Measurements from ENCODE around the gene NUDT7.

The NUDT7 gene

GRCh38 chr16:77724174-77724573, 1.9 kb downstream of the NUDT7 start:
- no peak for DNase-seq (ENCODE audit: low read depth in 2 of 2)

GRCh38 chr16:77729951-77730350, 7.6 kb downstream of the NUDT7 start:
- DNase-seq (ENCODE audit: low read depth in 2 of 2) = no peak

GRCh38 chr16:77732241-77732946, 10.1 kb downstream of the NUDT7 start:
- no peak for DNase-seq (ENCODE audit: low read depth in 2 of 2)

GRCh38 chr16:77736879-77737278, 14.6 kb downstream of the NUDT7 start:
- no peak for DNase-seq (ENCODE audit: low read depth in 2 of 2)

GRCh38 chr16:77738706-77739558, 16.6 kb downstream of the NUDT7 start:
- no peak for DNase-seq (ENCODE audit: low read depth in 2 of 2)

- no peak for DNase-seq (ENCODE audit: low read depth in 2 of 2)
Observed at GRCh38 chr16:77739559-77739892, 17.2 kb downstream of the NUDT7 start.

GRCh38 chr16:77744141-77744540, 21.8 kb downstream of the NUDT7 start:
- no peak for DNase-seq (ENCODE audit: low read depth in 2 of 2)

- DNase-seq (ENCODE audit: low read depth in 2 of 2) = no peak
Observed at GRCh38 chr16:77745972-77746371, 23.7 kb downstream of the NUDT7 start.

- no peak for DNase-seq (ENCODE audit: low read depth in 2 of 2)
Observed at GRCh38 chr16:77748421-77749005, 26.2 kb downstream of the NUDT7 start.

- no peak for DNase-seq (ENCODE audit: low read depth in 2 of 2)
Observed at GRCh38 chr16:77749415-77749814, 27.1 kb downstream of the NUDT7 start.

GRCh38 chr16:77758046-77758445, 35.7 kb downstream of the NUDT7 start:
- DNase-seq (ENCODE audit: low read depth in 2 of 2) = no peak

GRCh38 chr16:77758508-77758907, 36.2 kb downstream of the NUDT7 start:
- DNase-seq (ENCODE audit: low read depth in 2 of 2) = no peak

GRCh38 chr16:77759201-77759600, 36.9 kb downstream of the NUDT7 start:
- DNase-seq (ENCODE audit: low read depth in 2 of 2) = no peak

GRCh38 chr16:77759821-77760220, 37.5 kb downstream of the NUDT7 start:
- no peak for DNase-seq (ENCODE audit: low read depth in 2 of 2)

- no peak for DNase-seq (ENCODE audit: low read depth in 2 of 2)
Observed at GRCh38 chr16:77760800-77761199, 38.5 kb downstream of the NUDT7 start.

GRCh38 chr16:77761204-77761603, 38.9 kb downstream of the NUDT7 start:
- DNase-seq (ENCODE audit: low read depth in 2 of 2) = no peak

- no peak for DNase-seq (ENCODE audit: low read depth in 2 of 2)
Observed at GRCh38 chr16:77762262-77762661, 39.9 kb downstream of the NUDT7 start.

- DNase-seq (ENCODE audit: low read depth in 2 of 2) = no peak
Observed at GRCh38 chr16:77763994-77764393, 41.7 kb downstream of the NUDT7 start.

- no peak for DNase-seq (ENCODE audit: low read depth in 2 of 2)
Observed at GRCh38 chr16:77767211-77767610, 44.9 kb downstream of the NUDT7 start.

GRCh38 chr16:77767826-77768225, 45.5 kb downstream of the NUDT7 start:
- DNase-seq (ENCODE audit: low read depth in 2 of 2) = no peak

- no peak for DNase-seq (ENCODE audit: low read depth in 2 of 2)
Observed at GRCh38 chr16:77775911-77776909, 53.9 kb downstream of the NUDT7 start.

GRCh38 chr16:77777745-77778144, 55.4 kb downstream of the NUDT7 start:
- DNase-seq (ENCODE audit: low read depth in 2 of 2) = no peak
